Measurements from ENCODE around the gene LRMDA. TPM values are rescaled to one million over a fixed set of nuclear protein-coding genes. Genes with fewer than 3 reads are reported as not detected.
A peak's percentile ranks its signal among the peaks of the same experiment; 100 is the strongest.

Gene LRMDA
- total RNA-seq, 2 donors from 2014 or later = 12.2 to 25.4 TPM

- H3K4me3 ChIP-seq = no peak overlapping the region
Observed at GRCh38 chr10:75495434-75496190, 64.2 kb downstream of the LRMDA start.

GRCh38 chr10:75496191-75496567 is 64.8 kb downstream of the LRMDA start:
- no peak for TF ChIP-seq POLR2A (IDR thresholded peaks at IDR 0.05)
- no peak for TF ChIP-seq CTCF (IDR thresholded peaks at IDR 0.05)
- H3K4me3 ChIP-seq = no peak overlapping the region
- ATAC-seq = no peak
- H3K27me3 ChIP-seq = no peaks in the 10 kb centered on the region
- no peaks in the 10 kb centered on the region for H3K4me1 ChIP-seq
- DNase-seq = no peak
- H3K9me3 ChIP-seq = no peaks in the 10 kb centered on the region
- WGBS, 2 donors = 87 to 100% methylated on average over 1 of the region's 1 CpG
- intact Hi-C loops (cut with DNase I) = no loop called here
- H3K36me3 ChIP-seq (replicated peaks in 1 of 2; ENCODE audit: insufficient read depth in 1 of 2, low read depth in 2 of 2) = no peaks in the 10 kb centered on the region
- no peak overlapping the region for H3K27ac ChIP-seq

More at GRCh38 chr10:75495434-75496190, 64.2 kb downstream of the LRMDA start:
- Histone ChIP-seq H3K36me3 (replicated peaks in 1 of 2; ENCODE audit: insufficient read depth in 1 of 2, low read depth in 2 of 2) (no peaks in the 10 kb centered on the region), H3K27ac (no peak overlapping the region), H3K27me3 (no peaks in the 10 kb centered on the region), H3K4me1 (no peaks in the 10 kb centered on the region), H3K9me3 (no peaks in the 10 kb centered on the region)
- TF ChIP-seq POLR2A (IDR thresholded peaks at IDR 0.05) (no peak), CTCF (IDR thresholded peaks at IDR 0.05) (no peak)
- no peak for ATAC-seq
- 53 to 64% methylated on average over 4 of the region's 4 CpGs for WGBS, 2 donors
- no peak for DNase-seq
- intact Hi-C loops (cut with DNase I) = no loop called here

GRCh38 chr10:75497997-75498883 is 66.8 kb downstream of the LRMDA start:
- Histone ChIP-seq H3K9me3 (no peaks in the 10 kb centered on the region), H3K27ac (no peak overlapping the region), H3K36me3 (replicated peaks in 1 of 2; ENCODE audit: insufficient read depth in 1 of 2, low read depth in 2 of 2) (no peaks in the 10 kb centered on the region), H3K27me3 (no peaks in the 10 kb centered on the region), H3K4me3 (no peak overlapping the region), H3K4me1 (no peaks in the 10 kb centered on the region)
- ATAC-seq (no peak), DNase-seq (peak in 2 of 4 donors; percentile 18 to 22)
- no peak for TF ChIP-seq POLR2A (IDR thresholded peaks at IDR 0.05)
- no peak for TF ChIP-seq CTCF (IDR thresholded peaks at IDR 0.05)
- whole genome bisulfite sequencing, 2 donors = 82 to 84% methylated on average over 15 of the region's 15 CpGs
- intact Hi-C loops (cut with DNase I) = no loop called here

GRCh38 chr10:75498884-75499350 is 67.5 kb downstream of the LRMDA start:
- ATAC-seq = no peak
- Histone ChIP-seq H3K4me1 (no peaks in the 10 kb centered on the region), H3K27ac (no peak overlapping the region), H3K36me3 (replicated peaks in 1 of 2; ENCODE audit: insufficient read depth in 1 of 2, low read depth in 2 of 2) (no peaks in the 10 kb centered on the region), H3K27me3 (no peaks in the 10 kb centered on the region), H3K4me3 (no peak overlapping the region), H3K9me3 (no peaks in the 10 kb centered on the region)
- WGBS, 2 donors = 83 to 84% methylated on average over 5 of the region's 5 CpGs
- no peak for DNase-seq
- intact Hi-C loops (cut with DNase I) = no loop called here
- no peak for TF ChIP-seq POLR2A (IDR thresholded peaks at IDR 0.05)
- TF ChIP-seq CTCF (IDR thresholded peaks at IDR 0.05) = no peak

Measured in body of pancreas (tissue), 4 donors.